ENCODE data around the gene ZNF654. TPM values are rescaled to one million over a fixed set of nuclear protein-coding genes. Genes with fewer than 3 reads are reported as not detected.

Gene ZNF654
- total RNA-seq, 1 donor from 2014 or later: 19.5 TPM

DNA sequence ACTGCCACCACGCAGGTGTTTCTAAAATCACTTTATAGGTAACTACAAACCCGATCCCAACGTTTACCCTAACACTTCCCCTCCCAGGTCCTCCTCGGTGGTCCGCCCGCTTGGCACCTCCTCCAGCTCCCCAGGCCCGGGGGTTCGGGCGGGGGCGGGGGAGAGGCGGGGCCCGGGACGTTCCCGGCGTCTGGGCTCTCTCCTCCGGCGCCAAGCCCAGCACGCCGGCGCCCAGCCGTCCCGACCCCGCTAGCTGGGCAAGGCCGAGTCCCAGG, 812 bp upstream of the ZNF654 start:
- Mint-ChIP-seq H3K36me3 (ENCODE audit: low read depth, unreplicated experiment) (peaks cover 25% of the 10 kb centered on the region), H3K9me3 (ENCODE audit: unreplicated experiment) (no peaks in the 10 kb centered on the region)
- DNase-seq (ENCODE audit: low spot score): no peak

DNA sequence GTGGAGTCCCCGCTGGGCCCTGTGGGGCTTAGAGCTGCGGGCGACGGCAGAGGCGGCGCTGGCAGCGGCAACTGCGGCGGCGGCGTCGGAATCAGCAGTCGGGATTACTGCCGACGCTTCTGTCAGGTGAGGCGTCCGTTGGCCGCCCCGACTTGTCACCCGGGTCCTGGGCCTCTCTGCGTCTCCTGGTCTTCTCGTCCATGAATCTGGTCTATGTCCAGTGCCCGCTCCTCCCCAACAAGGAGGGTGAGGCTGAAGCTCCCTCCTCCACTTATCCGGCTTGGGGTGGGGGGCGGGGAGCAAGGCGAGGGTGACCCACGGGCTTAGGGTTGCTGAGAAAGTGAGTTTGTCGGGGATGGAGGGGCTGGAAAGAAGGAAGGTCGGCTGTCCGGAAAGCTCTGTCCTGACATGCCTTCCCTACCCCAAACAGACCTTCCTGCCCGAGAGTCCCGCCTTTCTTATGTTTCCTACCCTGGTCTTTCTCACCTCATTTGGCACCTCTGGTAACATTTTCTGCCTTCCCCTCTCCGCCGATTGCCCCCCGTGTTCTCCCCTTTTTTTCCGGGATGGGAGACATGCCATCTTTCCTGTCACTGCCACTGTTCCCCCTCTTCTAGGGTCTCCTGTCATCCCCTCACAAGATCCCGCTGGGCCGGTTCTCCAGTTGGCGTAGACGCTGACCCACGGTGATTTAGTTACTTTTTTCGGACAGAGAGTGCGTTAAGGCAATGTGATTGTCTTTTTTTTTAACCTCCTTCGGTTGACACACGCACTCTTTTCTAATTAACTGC, 520 bp downstream of the ZNF654 start:
- DNase-seq (ENCODE audit: low spot score): no peak
- H3K27me3 Mint-ChIP-seq (ENCODE audit: unreplicated experiment): peaks cover 8% of the 10 kb centered on the region
- H3K9me3 Mint-ChIP-seq (ENCODE audit: unreplicated experiment): no peaks in the 10 kb centered on the region
- H3K27ac Mint-ChIP-seq (ENCODE audit: unreplicated experiment): peak overlapping the region; percentile 93
- H3K4me3 Mint-ChIP-seq (ENCODE audit: unreplicated experiment): peak overlapping the region; percentile 99
- peaks cover 24% of the 10 kb centered on the region for H3K36me3 Mint-ChIP-seq (ENCODE audit: low read depth, unreplicated experiment)
- H3K4me1 Mint-ChIP-seq (ENCODE audit: unreplicated experiment): peaks cover 29% of the 10 kb centered on the region
- TF ChIP-seq, protein P1, sequence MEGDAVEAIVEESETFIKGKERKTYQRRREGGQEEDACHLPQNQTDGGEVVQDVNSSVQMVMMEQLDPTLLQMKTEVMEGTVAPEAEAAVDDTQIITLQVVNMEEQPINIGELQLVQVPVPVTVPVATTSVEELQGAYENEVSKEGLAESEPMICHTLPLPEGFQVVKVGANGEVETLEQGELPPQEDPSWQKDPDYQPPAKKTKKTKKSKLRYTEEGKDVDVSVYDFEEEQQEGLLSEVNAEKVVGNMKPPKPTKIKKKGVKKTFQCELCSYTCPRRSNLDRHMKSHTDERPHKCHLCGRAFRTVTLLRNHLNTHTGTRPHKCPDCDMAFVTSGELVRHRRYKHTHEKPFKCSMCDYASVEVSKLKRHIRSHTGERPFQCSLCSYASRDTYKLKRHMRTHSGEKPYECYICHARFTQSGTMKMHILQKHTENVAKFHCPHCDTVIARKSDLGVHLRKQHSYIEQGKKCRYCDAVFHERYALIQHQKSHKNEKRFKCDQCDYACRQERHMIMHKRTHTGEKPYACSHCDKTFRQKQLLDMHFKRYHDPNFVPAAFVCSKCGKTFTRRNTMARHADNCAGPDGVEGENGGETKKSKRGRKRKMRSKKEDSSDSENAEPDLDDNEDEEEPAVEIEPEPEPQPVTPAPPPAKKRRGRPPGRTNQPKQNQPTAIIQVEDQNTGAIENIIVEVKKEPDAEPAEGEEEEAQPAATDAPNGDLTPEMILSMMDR (IDR thresholded peaks at IDR 0.05; ENCODE audit: unreplicated experiment): no peak

More for the DNA sequence above, 812 bp upstream of the ZNF654 start:
- Mint-ChIP-seq H3K27me3 (ENCODE audit: unreplicated experiment) (peaks cover 8% of the 10 kb centered on the region), H3K4me1 (ENCODE audit: unreplicated experiment) (peaks cover 28% of the 10 kb centered on the region), H3K4me3 (ENCODE audit: unreplicated experiment) (peak overlapping the region; percentile 99), H3K27ac (ENCODE audit: unreplicated experiment) (peak overlapping the region; percentile 87)
- TF ChIP-seq, protein P1 (IDR thresholded peaks at IDR 0.05; ENCODE audit: unreplicated experiment): no peak

DNA sequence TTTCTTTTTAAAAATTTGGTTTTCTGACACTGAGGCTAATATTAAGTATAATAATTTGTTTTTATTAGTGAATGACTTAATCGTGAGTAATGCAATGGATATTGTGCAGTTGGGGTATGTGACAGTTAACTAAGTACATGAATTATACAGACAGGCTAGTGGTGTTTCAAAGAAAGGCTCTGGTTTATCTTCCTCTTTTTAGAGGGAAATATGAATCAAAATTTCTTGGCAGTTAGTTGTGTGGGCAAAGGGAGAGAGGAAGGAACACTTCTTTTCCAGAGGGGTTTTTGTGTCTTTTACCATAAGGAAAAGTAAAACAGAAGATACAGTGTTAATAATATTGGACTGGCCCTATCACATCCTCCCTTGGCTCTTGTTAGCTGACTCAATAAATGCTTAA, 2.7 kb downstream of the ZNF654 start:
- DNase-seq (ENCODE audit: low spot score): no peak
- Mint-ChIP-seq H3K27ac (ENCODE audit: unreplicated experiment) (no peak overlapping the region), H3K4me1 (ENCODE audit: unreplicated experiment) (peaks cover 29% of the 10 kb centered on the region), H3K36me3 (ENCODE audit: low read depth, unreplicated experiment) (peaks cover 13% of the 10 kb centered on the region), H3K27me3 (ENCODE audit: unreplicated experiment) (peaks cover 8% of the 10 kb centered on the region), H3K4me3 (ENCODE audit: unreplicated experiment) (peak overlapping the region; percentile 52), H3K9me3 (ENCODE audit: unreplicated experiment) (no peaks in the 10 kb centered on the region)
- TF ChIP-seq, protein P1 (IDR thresholded peaks at IDR 0.05; ENCODE audit: unreplicated experiment): no peak

DNA sequence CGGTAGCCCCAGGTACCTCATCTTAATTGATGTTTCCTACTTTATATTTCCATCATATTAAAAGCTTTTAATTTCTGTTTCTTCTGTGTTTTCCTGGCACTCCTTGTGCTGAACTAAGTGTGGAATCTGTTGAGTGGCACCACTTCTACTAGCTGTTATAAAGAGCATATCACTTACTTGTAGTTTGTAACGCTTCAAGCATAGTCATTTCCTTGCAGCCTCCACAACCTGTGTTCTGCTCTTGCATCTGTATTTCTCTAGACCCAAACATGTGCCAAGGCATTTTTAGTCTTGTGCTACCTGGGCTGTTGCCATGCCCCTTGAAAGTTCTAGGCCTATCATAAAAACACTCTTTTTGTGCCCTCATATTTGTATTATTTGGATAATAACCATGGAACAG, 16.0 kb downstream of the ZNF654 start:
- H3K27me3 Mint-ChIP-seq (ENCODE audit: unreplicated experiment): no peaks in the 10 kb centered on the region
- DNase-seq (ENCODE audit: low spot score): no peak
- TF ChIP-seq, protein P1 (IDR thresholded peaks at IDR 0.05; ENCODE audit: unreplicated experiment): no peak
- peaks cover 9% of the 10 kb centered on the region for H3K4me1 Mint-ChIP-seq (ENCODE audit: unreplicated experiment)
- H3K9me3 Mint-ChIP-seq (ENCODE audit: unreplicated experiment): no peaks in the 10 kb centered on the region
- H3K27ac Mint-ChIP-seq (ENCODE audit: unreplicated experiment): no peak overlapping the region
- no peaks in the 10 kb centered on the region for H3K36me3 Mint-ChIP-seq (ENCODE audit: low read depth, unreplicated experiment)
- H3K4me3 Mint-ChIP-seq (ENCODE audit: unreplicated experiment): no peak overlapping the region

DNA sequence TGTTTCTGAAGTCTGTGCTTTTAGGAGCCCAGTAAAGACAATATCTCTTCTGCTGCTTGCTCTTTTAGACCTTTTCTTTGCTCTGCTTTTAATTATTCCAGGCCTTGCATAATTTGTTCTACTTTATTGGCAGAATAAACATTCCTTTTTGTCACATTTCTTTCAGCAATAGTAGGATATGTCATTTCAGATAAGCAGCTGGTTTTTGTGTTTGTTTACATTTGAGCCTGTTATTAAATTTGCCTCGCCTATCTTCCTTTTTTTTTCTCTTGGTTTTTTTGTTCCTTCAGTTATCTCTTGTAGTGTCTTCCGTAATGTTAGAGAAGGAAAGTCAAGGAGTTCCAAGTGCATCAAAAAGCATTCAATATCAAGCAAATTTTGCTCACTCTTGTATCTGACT, 16.4 kb downstream of the ZNF654 start:
- DNase-seq (ENCODE audit: low spot score): no peak
- Mint-ChIP-seq H3K27me3 (ENCODE audit: unreplicated experiment) (no peaks in the 10 kb centered on the region), H3K36me3 (ENCODE audit: low read depth, unreplicated experiment) (no peaks in the 10 kb centered on the region), H3K4me1 (ENCODE audit: unreplicated experiment) (peaks cover 9% of the 10 kb centered on the region), H3K9me3 (ENCODE audit: unreplicated experiment) (no peaks in the 10 kb centered on the region), H3K4me3 (ENCODE audit: unreplicated experiment) (no peak overlapping the region), H3K27ac (ENCODE audit: unreplicated experiment) (no peak overlapping the region)
- TF ChIP-seq, protein P1 (IDR thresholded peaks at IDR 0.05; ENCODE audit: unreplicated experiment): no peak
